ENCODE measurements around the gene ENDOV.

GRCh38 chr17:80453998-80454556 is 39.1 kb downstream of the ENDOV start:
- TF ChIP-seq REST (IDR thresholded peaks at IDR 0.05; ENCODE audit: low read depth), result no peak
- no peak for TF ChIP-seq USF1 (IDR thresholded peaks at IDR 0.05)
- TF ChIP-seq RAD21 (IDR thresholded peaks at IDR 0.05; ENCODE audit: low read depth), result no peak
- TF ChIP-seq MAX (IDR thresholded peaks at IDR 0.05), result no peak
- no peak for TF ChIP-seq EGR1 (IDR thresholded peaks at IDR 0.05)

Measured in Ishikawa (cell line).